GM12892 (cell line): ENCODE data around the gene AZGP1. TPM values are rescaled to one million over a fixed set of nuclear protein-coding genes. Genes with fewer than 3 reads are reported as not detected.
A peak's percentile ranks its signal among the peaks of the same experiment; 100 is the strongest.
"Not testable (repeated sequence)": the region's sequence is repeated elsewhere in the genome, so short reads cannot be mapped to it uniquely, and the experiment has no call there.

Source experiments
- DNase-seq: peaks from one replicate; pipeline ENCODE4 v3.0.0; 2011; ENCODE audit not compliant: insufficient read length
- FAIRE-seq: peaks from 2 replicates; lab custom pipeline; 2011; peaks lifted over from hg19 to GRCh38; lab: Jason Lieb, UNC
- POLR2A ChIP-seq: IDR thresholded peaks from 2 replicates; pipeline ENCODE4 v1.6.1; 2011; ENCODE audit warnings: low read depth, low read length, control low read depth
- POLR2AphosphoS5 ChIP-seq: IDR thresholded peaks from 2 replicates; pipeline ENCODE4 v1.6.1; 2011; ENCODE audit warnings: low read depth, low read length, control low read depth
- TAF1 ChIP-seq: IDR thresholded peaks from 2 replicates; pipeline ENCODE4 v1.6.1; 2011; ENCODE audit warnings: low read depth, mild to moderate bottlenecking, control low read depth, low read length, borderline replicate concordance
- polyA plus RNA-seq: library from polyadenylated mRNA; unstranded; fragments of >200 nt; gene quantifications from one replicate; pipeline ENCODE4 v1.2.1, GENCODE V29; 2012; ENCODE audit warnings: missing spikeins, inconsistent platforms; ENCODE audit not compliant: missing spikeins

Gene AZGP1
- not detected for polyA plus RNA-seq

GRCh38 chr7:99975782-99976521, at the start of gene AZGP1:
Gene AZGP1 (minus strand): TSS chr7:99976031. CDS start chr7:99976020, 11 bp downstream.
- FAIRE-seq (no peak), DNase-seq (no peak)

GRCh38 chr7:100024020-100024619, 48.3 kb upstream of the AZGP1 start:
- no peak for DNase-seq
- TF ChIP-seq POLR2AphosphoS5: no peak
- TF ChIP-seq POLR2A: no peak
- no peak for TF ChIP-seq TAF1
- FAIRE-seq: no peak

More at GRCh38 chr7:99975782-99976521, at the start of gene AZGP1:
- TF ChIP-seq TAF1 (no peak), POLR2A (no peak), POLR2AphosphoS5 (no peak)

- no peak for DNase-seq
- TF ChIP-seq POLR2AphosphoS5: no peak
- no peak for TF ChIP-seq TAF1
- TF ChIP-seq POLR2A: no peak
- FAIRE-seq: no peak
Measured at GRCh38 chr7:100023526-100023925, 47.7 kb upstream of the AZGP1 start.

GRCh38 chr7:100022621-100023020, 46.8 kb upstream of the AZGP1 start:
- no peak for FAIRE-seq
- no peak for DNase-seq
- TF ChIP-seq POLR2A: 0 out of 2 replicates have a peak, but pooled peaks have one; percentile 26
- TF ChIP-seq POLR2AphosphoS5: no peak
- TF ChIP-seq TAF1: no peak

GRCh38 chr7:100021297-100021696, 45.5 kb upstream of the AZGP1 start:
- FAIRE-seq (no peak), DNase-seq (no peak)
- TF ChIP-seq TAF1 (no peak), POLR2AphosphoS5 (no peak), POLR2A (no peak)

- no peak for DNase-seq
- TF ChIP-seq TAF1 (no peak), POLR2A (no peak), POLR2AphosphoS5 (no peak)
- no peak for FAIRE-seq
Measured at GRCh38 chr7:100019908-100020307, 44.1 kb upstream of the AZGP1 start.

- TF ChIP-seq TAF1: no peak
- FAIRE-seq: no peak
- DNase-seq: no peak
Measured at GRCh38 chr7:100017875-100018274, 42.0 kb upstream of the AZGP1 start.

GRCh38 chr7:100017300-100017699, 41.5 kb upstream of the AZGP1 start:
- DNase-seq (no peak), FAIRE-seq (no peak)
- TF ChIP-seq POLR2A (no peak), POLR2AphosphoS5 (no peak), TAF1 (no peak)

- TF ChIP-seq TAF1 (no peak), POLR2A (0 out of 2 replicates have a peak, but pooled peaks have one; percentile 7)
- no peak for DNase-seq
- FAIRE-seq: no peak
Measured at GRCh38 chr7:100016215-100016901, 40.5 kb upstream of the AZGP1 start.

GRCh38 chr7:100015232-100016214, 39.7 kb upstream of the AZGP1 start, which contains the start of gene ZKSCAN1:
Gene ZKSCAN1 (plus strand): TSS chr7:100015596. CDS start chr7:100023507, 7,911 bp downstream.
- peak; percentile 97 for TF ChIP-seq POLR2AphosphoS5
- peak; percentile 99 for TF ChIP-seq TAF1
- peak; percentile 96 for TF ChIP-seq POLR2A
- FAIRE-seq: peak; percentile 81
- peak; percentile 94 for DNase-seq

GRCh38 chr7:100013328-100013676, 37.5 kb upstream of the AZGP1 start:
- DNase-seq (no peak), FAIRE-seq (no peak)
- TF ChIP-seq POLR2AphosphoS5 (no peak), POLR2A (no peak), TAF1 (no peak)

GRCh38 chr7:100012385-100013327, 36.8 kb upstream of the AZGP1 start:
- DNase-seq, FAIRE-seq: not testable (repeated sequence)
